SJSA1 (cell line): ENCODE measurements around the gene CTNNA2. TPM values are rescaled to one million over a fixed set of nuclear protein-coding genes. Genes with fewer than 3 reads are reported as not detected.

ENCODE experiments used
- DNase-seq, 2 experiments: peaks; one replicate each; pipeline ENCODE4 v3.0.0-alpha.2; 2015 to 2020; ENCODE audit warnings: low spot score in 2 of 2, low read depth in 1 of 2
- H3K27ac ChIP-seq: fragments of 250-450 bp; sonication (Bioruptor Pico); 2 replicates; pipeline ENCODE4 v1.5.1; 2020; ENCODE audit warnings: mild to moderate bottlenecking, moderate library complexity
- H3K27me3 ChIP-seq: fragments of 250-450 bp; sonication (Bioruptor Pico); replicated peaks from 2 replicates; pipeline ENCODE4 v1.5.1; 2020; ENCODE audit warnings: mild to moderate bottlenecking, moderate library complexity
- H3K36me3 ChIP-seq: fragments of 250-450 bp; sonication (Bioruptor Pico); 2 replicates; pipeline ENCODE4 v1.5.1; 2020; ENCODE audit warnings: mild to moderate bottlenecking
- H3K4me1 ChIP-seq: fragments of 250-450 bp; sonication (Bioruptor Pico); replicated peaks from 2 replicates; pipeline ENCODE4 v1.6.1; 2021; ENCODE audit warnings: mild to moderate bottlenecking
- H3K4me3 ChIP-seq: fragments of 250-450 bp; sonication (Bioruptor Pico); 2 replicates; pipeline ENCODE4 v1.5.1; 2020; ENCODE audit warnings: mild to moderate bottlenecking
- H3K9me3 ChIP-seq: fragments of 250-450 bp; sonication (Bioruptor Pico); replicated peaks from 2 replicates; pipeline ENCODE4 v1.5.1; 2020; ENCODE audit warnings: mild to moderate bottlenecking
- total RNA-seq: library from RNA; depleted of rRNA; stranded (reverse); fragments of >200 nt; shearing (Covaris generic); gene quantifications from 2 replicates; pipeline ENCODE4 v1.2.3, GENCODE V29; 2014

Gene CTNNA2
- total RNA-seq, 1 experiment from 2014 or later = not detected

DNA sequence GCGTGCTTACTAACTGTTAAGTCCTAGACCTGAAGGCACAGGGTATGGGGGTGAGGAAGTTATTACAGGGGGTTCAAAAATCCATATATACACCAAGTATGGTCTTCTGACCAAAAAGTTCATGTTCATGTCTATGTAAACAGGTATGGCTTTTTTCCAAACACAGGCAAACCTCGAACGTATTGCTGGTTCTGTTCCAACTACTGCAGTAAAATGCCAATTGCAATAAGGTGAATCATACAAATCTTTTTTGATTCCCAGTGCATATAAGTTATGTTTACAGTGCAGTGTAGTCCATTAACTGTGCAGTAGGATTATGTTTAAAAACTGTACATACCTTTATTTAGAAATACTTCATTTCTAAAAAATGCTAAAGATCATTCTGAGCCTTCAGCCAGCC lies 1037.0 kb downstream of the CTNNA2 start:
- H3K27ac ChIP-seq = no peak overlapping the region
- no peaks in the 10 kb centered on the region for H3K4me1 ChIP-seq
- H3K27me3 ChIP-seq = no peaks in the 10 kb centered on the region
- H3K9me3 ChIP-seq = no peaks in the 10 kb centered on the region; the same call in 1 of the 2 replicates
- no peak overlapping the region for H3K4me3 ChIP-seq
- H3K36me3 ChIP-seq = no peaks in the 10 kb centered on the region
- no peak for DNase-seq

DNA sequence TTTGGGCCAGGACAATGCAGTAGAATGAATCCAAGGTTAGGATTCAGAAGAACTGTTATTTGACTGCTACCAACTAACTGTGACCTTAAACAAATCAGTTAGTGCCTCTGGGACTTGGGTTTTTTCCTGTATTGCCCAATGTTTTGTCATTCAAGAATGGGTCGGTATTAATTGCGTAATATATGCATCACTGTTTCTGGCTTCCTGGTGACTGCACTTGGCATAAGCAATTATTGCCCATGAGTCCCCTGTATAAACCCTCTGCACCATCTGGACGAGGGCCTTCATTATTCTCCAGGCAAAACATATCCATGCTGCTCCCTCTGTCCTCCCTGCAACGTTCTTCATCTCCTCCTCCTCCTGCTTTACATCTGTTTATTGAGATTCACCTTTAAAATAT lies 1047.5 kb downstream of the CTNNA2 start:
- Histone ChIP-seq H3K4me3 (no peak overlapping the region), H3K9me3 (no peaks in the 10 kb centered on the region), H3K27me3 (no peaks in the 10 kb centered on the region), H3K36me3 (no peaks in the 10 kb centered on the region), H3K4me1 (no peaks in the 10 kb centered on the region), H3K27ac (no peak overlapping the region)
- DNase-seq = no peak

DNA sequence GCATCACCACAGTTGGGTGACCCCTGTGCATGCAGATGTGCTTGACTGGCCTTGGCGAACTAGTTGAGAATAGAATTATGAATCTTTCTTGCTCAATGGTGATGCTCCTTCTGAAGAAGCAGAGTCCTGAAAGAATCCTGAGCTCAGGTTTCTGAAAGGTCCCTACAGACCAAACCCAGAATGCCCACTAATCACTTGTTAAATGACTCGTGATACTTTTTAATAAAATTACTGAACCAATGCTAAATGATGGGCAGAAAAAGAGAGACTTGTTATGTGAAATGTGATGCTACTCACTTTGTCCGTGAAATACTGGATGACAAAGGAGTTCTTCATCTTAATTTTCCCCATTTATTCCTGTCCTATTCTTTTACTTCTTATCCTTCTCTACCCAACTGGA lies 1055.2 kb downstream of the CTNNA2 start:
- Histone ChIP-seq H3K36me3 (no peaks in the 10 kb centered on the region), H3K4me3 (no peak overlapping the region), H3K27ac (no peak overlapping the region), H3K4me1 (no peaks in the 10 kb centered on the region), H3K9me3 (no peaks in the 10 kb centered on the region), H3K27me3 (no peaks in the 10 kb centered on the region)
- no peak for DNase-seq

DNA sequence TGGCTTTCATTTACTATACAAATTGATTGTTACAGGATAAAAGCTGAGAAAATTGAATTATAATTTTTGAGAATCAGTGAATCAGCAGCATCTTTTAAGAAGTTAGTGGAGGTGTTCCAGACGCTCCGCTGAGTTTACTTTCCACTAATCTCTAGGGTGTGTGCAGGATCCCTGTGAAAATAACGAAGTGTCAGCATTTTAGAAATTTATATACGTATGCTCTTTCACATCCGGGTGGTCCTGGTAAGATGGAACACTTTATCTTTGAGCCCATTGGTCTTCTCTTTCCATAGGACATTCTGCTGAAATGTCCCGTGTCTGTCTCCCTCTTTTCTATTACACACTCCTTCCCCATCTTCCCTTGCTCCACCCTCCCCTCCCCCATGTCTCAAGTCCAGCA lies 1060.3 kb downstream of the CTNNA2 start:
- Histone ChIP-seq H3K4me3 (no peak overlapping the region), H3K36me3 (no peaks in the 10 kb centered on the region), H3K4me1 (no peaks in the 10 kb centered on the region), H3K27me3 (no peaks in the 10 kb centered on the region), H3K27ac (no peak overlapping the region), H3K9me3 (no peaks in the 10 kb centered on the region)
- DNase-seq = no peak

DNA sequence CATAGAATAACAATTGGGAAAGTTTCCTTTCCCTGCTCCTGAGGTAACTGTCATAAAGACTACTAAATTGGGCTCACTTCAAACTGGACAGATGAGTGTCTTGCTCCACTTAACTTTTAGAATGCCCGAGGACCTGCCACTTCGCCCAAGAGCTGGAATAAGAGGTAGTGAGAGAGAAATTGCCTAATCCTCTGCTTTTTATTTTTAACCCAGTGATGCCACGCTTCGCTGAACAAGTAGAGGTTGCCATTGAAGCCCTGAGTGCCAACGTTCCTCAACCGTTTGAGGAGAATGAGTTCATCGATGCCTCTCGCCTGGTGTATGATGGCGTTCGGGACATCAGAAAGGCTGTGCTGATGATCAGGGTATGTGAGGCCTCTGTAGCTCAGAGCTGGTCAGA lies 1061.1 kb downstream of the CTNNA2 start:
- H3K4me1 ChIP-seq = no peaks in the 10 kb centered on the region
- DNase-seq = no peak

DNA sequence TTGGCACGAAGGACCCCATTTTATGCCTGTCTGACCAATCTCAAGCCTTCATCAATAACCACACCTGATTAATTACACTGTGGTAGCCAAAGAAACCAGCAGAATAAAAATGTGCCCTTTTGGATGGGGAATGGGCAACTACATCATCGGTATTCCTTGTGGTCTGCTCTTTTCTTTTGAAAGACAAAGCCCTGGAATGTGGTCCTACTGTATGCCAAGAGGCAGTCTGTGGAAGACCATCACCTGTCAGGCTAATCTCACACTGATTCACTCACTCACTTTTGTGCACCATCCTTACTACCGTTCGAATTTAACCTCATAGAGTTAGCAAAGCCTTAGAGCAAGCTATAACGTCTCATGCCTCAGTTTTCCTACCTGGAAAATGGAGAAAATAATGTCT lies 1066.9 kb downstream of the CTNNA2 start:
- no peak for DNase-seq
- no peaks in the 10 kb centered on the region for H3K9me3 ChIP-seq
- H3K4me3 ChIP-seq = no peak overlapping the region
- no peaks in the 10 kb centered on the region for H3K27me3 ChIP-seq
- H3K36me3 ChIP-seq = no peaks in the 10 kb centered on the region
- no peaks in the 10 kb centered on the region for H3K4me1 ChIP-seq
- no peak overlapping the region for H3K27ac ChIP-seq

More for the DNA sequence above, 1061.1 kb downstream of the CTNNA2 start:
- H3K27me3 ChIP-seq = no peaks in the 10 kb centered on the region
- H3K36me3 ChIP-seq = no peaks in the 10 kb centered on the region
- no peak overlapping the region for H3K27ac ChIP-seq
- no peak overlapping the region for H3K4me3 ChIP-seq
- no peaks in the 10 kb centered on the region for H3K9me3 ChIP-seq

DNA sequence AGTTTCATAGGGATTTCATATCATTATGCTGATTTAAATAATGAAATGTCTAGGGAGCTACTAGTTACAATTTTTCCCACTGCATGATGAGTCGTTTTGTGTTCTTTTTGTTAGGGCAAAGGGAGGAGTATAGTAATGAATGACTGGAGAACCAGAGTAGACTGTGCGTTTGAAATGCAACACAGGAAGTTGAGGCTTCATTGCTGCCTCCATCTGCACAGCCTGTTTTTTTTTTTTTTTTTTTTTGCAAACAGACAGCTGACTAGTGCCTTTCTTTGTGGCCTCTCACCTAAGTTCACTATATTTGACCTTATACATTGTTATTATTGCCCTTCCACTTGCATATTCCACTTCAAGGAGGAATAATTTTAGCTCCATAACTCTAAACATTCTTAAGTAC lies 1078.4 kb downstream of the CTNNA2 start:
- H3K9me3 ChIP-seq = 0 out of 2 replicates have a peak, but pooled peaks cover 2% of the 10 kb centered on the region
- no peak for DNase-seq
- no peak overlapping the region for H3K27ac ChIP-seq
- H3K27me3 ChIP-seq = no peaks in the 10 kb centered on the region
- no peaks in the 10 kb centered on the region for H3K36me3 ChIP-seq
- H3K4me3 ChIP-seq = no peak overlapping the region
- no peaks in the 10 kb centered on the region for H3K4me1 ChIP-seq

DNA sequence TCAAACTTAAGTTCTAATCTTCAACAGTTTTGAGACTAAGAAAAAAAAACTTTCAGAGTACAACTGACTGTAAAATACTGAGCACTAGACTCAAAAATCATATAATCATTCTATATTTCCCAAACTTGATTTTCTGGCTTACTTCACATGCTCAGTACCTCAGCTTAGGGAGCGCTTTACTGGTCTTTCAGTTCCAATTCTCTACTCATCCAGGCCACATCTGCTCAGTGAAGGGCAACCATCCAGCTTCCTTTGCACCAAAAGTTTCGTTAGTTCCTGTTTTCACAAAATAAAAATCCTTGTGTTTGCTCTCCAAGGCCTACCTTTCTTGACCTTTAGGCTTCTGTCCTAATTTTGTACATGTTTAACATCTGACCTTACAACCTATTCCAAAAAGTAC lies 1079.3 kb downstream of the CTNNA2 start:
- no peaks in the 10 kb centered on the region for H3K36me3 ChIP-seq
- 0 out of 2 replicates have a peak, but pooled peaks cover 6% of the 10 kb centered on the region for H3K9me3 ChIP-seq
- DNase-seq = no peak

DNA sequence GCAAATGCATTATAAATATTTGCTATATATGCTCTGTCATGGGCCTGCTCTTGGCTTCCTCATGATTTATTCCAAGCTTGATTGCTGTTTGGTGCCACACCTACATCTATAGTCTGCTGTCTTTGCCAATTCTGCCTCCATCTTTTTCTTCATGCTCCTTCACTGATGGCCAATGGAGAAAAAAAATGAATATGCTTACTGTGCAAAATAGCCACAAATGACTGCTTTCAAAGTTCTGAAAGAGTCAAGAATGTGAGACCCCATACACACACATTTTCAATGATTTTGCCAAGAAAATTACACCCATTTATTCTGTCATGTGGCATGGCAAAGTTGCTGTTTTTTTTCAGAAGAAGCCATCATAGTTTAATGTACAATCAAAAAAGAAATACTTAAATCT lies 1097.3 kb downstream of the CTNNA2 start:
- Histone ChIP-seq H3K27me3 (no peaks in the 10 kb centered on the region), H3K4me1 (no peaks in the 10 kb centered on the region), H3K27ac (no peak overlapping the region), H3K36me3 (no peaks in the 10 kb centered on the region), H3K4me3 (no peak overlapping the region), H3K9me3 (no peaks in the 10 kb centered on the region)
- no peak for DNase-seq

More for the DNA sequence above, 1079.3 kb downstream of the CTNNA2 start:
- Histone ChIP-seq H3K4me3 (no peak overlapping the region), H3K27me3 (no peaks in the 10 kb centered on the region), H3K27ac (no peak overlapping the region), H3K4me1 (no peaks in the 10 kb centered on the region)

DNA sequence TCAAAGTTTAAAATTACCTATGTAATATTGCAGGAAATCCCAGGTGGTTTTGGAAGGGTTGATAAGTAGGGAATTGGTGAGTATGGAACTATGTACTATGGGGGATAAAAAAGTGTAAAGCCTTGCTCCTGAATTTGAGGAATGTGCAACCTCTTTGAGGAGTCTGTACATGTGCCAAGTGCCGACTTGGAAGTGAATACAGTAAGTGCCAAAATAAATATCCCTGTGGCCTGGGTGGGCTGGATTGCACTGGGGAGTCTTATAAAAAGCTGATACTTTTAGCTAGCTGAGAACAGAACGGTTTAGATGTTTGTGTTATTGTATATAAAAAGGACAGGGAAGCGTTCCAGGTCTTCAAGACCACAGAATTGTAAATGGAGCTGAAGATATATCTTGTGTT lies 1108.8 kb downstream of the CTNNA2 start:
- Histone ChIP-seq H3K4me1 (peaks cover 5% of the 10 kb centered on the region; the same call in 1 of the 2 replicates), H3K36me3 (no peaks in the 10 kb centered on the region), H3K27ac (no peak overlapping the region), H3K27me3 (no peaks in the 10 kb centered on the region), H3K9me3 (no peaks in the 10 kb centered on the region; the same call in 1 of the 2 replicates), H3K4me3 (no peak overlapping the region)
- peak; percentile 38 to 46 for DNase-seq

DNA sequence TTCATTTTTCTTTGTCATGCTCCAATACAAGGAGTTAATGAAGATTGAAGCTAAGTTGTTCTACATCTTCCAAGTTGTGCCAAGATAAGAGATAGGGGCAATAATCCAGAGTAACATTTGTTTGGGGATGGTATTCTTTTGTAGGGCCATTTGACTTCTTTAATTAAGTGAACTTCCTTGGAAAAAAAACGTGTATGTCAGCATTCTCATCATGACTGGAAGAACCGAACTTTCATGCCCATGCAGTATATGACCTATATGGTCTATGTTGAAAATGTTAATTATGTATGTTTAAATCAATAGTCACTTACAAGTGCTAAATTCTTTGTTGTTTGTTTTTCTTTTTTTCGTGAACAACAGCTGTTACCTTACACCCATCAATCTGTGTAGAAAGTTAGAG lies 1111.2 kb downstream of the CTNNA2 start:
- H3K36me3 ChIP-seq = no peaks in the 10 kb centered on the region
- peaks cover 5% of the 10 kb centered on the region; the same call in 1 of the 2 replicates for H3K4me1 ChIP-seq
- DNase-seq = no peak
- no peaks in the 10 kb centered on the region for H3K27me3 ChIP-seq
- H3K27ac ChIP-seq = no peak overlapping the region
- no peaks in the 10 kb centered on the region; the same call in 1 of the 2 replicates for H3K9me3 ChIP-seq
- H3K4me3 ChIP-seq = no peak overlapping the region

DNA sequence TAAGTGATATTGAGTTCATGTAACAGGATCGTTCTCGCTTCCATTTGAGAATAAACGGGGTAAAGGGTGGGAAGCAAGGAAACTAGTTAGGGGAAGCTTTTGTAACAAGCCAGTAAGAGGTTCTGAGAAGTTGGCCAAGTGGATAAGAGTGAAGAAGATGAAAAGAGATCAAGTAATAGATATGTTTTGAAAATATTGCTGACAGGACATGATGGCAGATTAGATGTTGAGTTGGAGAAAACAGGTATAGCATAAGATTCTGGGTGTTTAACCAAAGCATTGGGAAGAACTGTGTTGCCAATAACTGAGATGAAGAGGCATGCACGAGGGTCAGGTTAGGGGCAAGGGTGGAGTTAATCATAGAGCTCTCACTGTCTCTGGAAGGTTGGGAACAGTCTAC lies 1121.7 kb downstream of the CTNNA2 start:
- H3K36me3 ChIP-seq = no peaks in the 10 kb centered on the region
- H3K9me3 ChIP-seq = no peaks in the 10 kb centered on the region
- no peaks in the 10 kb centered on the region for H3K27me3 ChIP-seq
- H3K4me3 ChIP-seq = no peak overlapping the region
- DNase-seq = no peak
- no peak overlapping the region for H3K27ac ChIP-seq
- H3K4me1 ChIP-seq = no peaks in the 10 kb centered on the region

DNA sequence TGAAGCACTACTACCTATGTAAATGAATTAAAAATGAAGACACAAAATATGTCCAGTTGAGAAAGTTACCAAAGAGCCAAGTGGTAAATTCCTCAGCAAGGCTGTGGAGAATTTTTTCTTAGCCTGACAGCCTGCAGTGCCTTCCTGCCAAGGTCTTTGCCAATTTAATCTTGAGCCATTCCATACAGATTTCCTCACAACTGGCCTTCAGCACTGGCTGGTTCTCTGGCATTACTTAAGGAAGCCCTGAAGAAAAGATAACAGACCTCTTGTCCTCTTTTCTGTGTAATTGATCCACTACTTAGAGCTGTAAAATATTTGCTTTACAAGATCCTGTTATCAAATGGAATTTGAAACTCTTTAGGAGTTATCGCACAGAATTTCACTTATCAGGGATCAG lies 1125.9 kb downstream of the CTNNA2 start:
- no peaks in the 10 kb centered on the region for H3K36me3 ChIP-seq
- H3K4me1 ChIP-seq = no peaks in the 10 kb centered on the region
- no peak for DNase-seq
- no peak overlapping the region for H3K27ac ChIP-seq
- no peaks in the 10 kb centered on the region for H3K27me3 ChIP-seq
- peaks cover 5% of the 10 kb centered on the region; the same call in 1 of the 2 replicates for H3K9me3 ChIP-seq
- no peak overlapping the region for H3K4me3 ChIP-seq

DNA sequence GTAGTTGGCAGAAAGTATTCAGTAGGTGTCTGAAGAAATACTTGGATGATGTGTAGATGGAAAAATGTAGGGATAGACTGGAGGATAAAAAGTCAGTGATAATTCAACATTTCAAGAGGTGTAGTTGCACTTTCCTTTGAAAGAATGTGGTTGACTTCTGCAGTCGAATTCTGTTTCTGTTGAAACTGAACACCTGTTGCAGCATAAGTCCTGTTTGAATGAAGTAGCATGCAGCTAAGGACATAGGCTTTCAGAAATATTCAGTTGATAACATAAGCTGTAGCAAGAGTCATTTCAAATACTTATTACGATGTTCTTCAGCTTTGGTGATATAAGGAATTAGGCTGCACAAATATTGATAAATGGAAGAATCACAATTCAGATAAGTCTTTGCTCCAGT lies 1129.6 kb downstream of the CTNNA2 start:
- no peaks in the 10 kb centered on the region for H3K27me3 ChIP-seq
- no peaks in the 10 kb centered on the region for H3K4me1 ChIP-seq
- H3K36me3 ChIP-seq = no peaks in the 10 kb centered on the region
- H3K27ac ChIP-seq = no peak overlapping the region
- peaks cover 6% of the 10 kb centered on the region; the same call in 1 of the 2 replicates for H3K9me3 ChIP-seq
- H3K4me3 ChIP-seq = no peak overlapping the region
- DNase-seq = no peak

DNA sequence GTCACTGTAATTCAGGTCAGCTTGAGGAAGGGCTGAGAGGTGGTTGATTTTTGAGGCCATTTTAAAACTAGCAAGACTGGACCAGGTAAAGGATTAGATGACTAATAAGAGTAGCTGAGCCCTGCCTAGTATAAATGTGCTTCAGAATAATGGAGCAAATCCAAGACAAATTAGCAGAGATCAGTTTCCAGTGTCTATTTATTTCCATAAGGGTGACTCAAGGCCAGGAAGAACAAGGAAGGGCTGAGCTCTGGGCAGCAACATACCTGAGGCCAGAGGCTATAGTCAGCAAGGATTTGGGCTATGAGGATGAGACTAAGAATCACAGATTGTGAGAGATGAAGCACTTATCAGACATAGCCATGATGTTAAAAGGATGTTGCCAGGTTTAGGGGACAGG lies 1130.7 kb downstream of the CTNNA2 start:
- Histone ChIP-seq H3K9me3 (peaks cover 6% of the 10 kb centered on the region; the same call in 1 of the 2 replicates), H3K4me1 (no peaks in the 10 kb centered on the region), H3K27ac (no peak overlapping the region), H3K4me3 (no peak overlapping the region), H3K36me3 (no peaks in the 10 kb centered on the region), H3K27me3 (no peaks in the 10 kb centered on the region)
- DNase-seq = no peak
